ENCODE data around the gene PSMD14.

Gene PSMD14

DNA sequence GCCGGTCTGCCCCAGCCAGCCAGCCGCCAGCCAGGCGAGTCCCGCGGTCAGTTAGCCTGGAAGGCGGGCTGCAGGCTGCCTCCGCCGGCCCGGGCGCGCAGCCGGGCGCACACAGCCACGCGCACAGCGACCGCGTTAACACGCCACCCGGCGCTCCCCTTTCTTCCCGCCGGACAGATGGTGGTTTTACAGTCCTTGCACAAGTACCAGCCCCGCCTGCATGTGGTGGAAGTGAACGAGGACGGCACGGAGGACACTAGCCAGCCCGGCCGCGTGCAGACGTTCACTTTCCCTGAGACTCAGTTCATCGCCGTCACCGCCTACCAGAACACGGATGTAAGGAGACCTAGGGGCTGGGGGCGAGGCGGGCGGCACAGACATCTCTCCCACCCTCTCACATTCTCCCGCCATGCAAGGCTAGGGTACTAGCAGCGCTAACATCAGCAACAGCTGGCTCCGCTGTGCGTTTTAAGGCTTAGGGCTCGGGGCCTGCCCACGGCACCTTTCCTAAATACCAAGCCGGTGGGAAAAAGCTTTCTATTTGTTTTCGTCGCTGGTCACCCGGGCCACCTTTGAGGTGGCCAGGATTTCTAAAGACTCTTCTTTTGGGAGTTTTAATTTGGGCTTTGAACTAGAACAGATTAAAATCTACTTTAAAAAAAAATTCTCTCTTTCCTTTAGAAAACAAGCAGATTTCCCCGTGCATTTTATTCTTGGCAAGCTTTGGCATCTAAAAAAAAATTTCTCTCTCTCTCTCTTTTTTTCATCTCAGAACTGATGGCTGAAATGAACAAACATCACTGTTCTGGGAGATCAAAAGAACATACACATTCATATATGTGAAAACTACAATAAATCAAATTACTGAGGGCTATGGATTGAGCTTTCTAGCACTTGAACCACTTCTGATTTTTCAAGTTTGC is 110.8 kb downstream of the PSMD14 start:
- DNase-seq (ENCODE audit: low read depth in 2 of 2), result no peak

DNA sequence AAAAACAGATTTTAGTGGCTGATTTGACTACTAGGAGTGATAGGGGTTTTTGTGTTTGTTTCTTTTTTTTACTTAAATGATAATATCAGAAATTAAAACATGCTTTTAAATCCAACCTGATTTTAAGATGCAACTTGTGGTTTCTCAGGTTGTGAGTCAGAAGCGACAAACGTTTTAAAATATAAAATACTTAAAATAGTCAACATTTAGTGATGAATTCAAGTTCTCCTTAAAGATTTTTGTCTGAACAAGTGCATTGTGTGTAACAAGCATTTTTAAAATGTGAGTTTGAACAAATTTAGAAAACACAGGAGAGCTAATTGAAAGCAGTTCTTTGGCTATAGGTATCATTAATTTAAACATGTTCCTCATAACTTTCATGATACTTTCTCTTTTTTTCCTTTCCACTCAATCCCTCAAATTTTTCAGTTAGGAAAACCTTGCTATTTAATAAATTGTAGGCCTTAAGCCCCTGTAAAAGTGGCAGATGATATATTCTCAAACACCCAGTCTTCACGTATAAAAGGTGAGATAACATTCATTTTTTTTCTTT is 111.5 kb downstream of the PSMD14 start:
- DNase-seq (ENCODE audit: low read depth in 2 of 2), result no peak

DNA sequence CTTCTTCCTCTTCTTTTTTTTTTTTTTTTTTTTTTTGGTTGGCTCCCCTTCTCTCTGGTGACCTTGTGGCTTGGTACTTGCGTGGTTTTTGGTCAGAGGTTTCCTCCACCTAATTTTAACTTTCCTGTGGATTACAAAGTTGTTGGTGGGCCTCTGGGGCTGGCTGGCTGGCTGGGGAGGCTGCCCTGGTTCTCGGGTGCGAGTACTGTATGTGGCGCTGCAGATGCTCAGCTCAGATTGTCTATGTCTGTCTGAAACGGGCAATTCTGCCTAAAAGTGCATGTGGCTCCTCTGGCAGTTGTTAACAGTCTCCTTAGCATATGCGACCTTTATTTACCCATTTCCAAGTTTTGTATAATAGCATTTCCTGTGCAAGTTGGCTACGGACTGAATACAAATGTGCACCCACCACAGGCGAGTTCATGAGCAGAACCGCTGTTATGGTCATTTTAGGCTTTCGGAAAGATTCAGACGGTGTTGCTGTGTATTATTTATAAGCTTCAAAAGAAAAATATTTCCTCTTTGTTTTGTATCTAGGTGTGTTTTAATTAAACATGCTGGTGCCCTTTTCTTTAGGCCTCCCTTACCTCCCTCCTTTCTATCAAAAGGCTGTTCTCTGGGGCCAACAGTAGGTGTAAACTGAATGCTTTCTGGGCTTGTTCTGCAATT is 112.3 kb downstream of the PSMD14 start:
- no peak for DNase-seq (ENCODE audit: low read depth in 2 of 2)

DNA sequence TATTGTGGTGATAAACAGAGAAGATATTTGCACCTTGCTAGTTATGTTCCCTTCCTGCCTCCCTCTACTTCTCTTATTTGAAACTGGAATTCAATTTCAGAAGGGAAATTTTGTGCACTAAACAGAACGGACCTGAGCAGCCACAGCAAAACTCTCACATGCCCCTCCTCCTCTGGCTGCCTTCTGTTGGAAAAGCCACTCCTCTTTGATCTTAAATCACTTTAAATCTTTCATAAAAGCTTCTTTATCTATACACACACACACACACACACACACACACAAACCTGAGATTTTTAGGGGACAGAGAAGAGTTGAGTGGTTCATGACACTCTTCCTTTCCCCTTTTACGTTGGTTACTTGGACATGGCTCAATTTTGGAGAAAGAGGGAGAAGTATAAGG is 113.5 kb downstream of the PSMD14 start:
- no peak for DNase-seq (ENCODE audit: low read depth in 2 of 2)

DNA sequence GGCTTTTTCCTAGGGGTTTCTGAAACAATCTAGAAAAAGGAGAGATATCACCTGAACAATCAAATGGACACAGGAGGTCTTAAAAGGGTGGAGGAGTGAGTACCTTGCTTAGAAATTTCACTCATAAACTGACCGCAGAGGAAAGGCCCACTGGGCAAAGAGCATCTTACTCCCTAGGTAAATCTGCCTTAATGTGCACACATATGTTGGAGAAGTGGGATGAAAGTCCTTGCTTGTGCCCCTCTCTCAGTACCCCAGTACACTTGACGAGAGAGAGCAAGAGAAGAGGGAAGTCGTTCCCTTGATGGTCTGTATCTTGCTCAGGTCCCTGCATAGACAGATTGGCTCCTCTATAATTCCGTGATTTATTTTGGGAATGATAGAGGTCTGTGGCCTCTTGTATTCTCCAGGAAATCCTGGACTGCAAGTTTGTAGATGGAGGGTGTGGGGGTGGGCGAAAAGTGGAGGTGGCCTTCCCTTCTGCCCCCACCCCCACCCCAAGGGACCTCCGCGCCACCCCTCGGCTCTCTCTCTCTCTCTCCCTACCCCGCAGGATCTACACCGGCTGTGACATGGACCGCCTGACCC is 114.7 kb downstream of the PSMD14 start:
- DNase-seq (ENCODE audit: low read depth in 2 of 2), result no peak

DNA sequence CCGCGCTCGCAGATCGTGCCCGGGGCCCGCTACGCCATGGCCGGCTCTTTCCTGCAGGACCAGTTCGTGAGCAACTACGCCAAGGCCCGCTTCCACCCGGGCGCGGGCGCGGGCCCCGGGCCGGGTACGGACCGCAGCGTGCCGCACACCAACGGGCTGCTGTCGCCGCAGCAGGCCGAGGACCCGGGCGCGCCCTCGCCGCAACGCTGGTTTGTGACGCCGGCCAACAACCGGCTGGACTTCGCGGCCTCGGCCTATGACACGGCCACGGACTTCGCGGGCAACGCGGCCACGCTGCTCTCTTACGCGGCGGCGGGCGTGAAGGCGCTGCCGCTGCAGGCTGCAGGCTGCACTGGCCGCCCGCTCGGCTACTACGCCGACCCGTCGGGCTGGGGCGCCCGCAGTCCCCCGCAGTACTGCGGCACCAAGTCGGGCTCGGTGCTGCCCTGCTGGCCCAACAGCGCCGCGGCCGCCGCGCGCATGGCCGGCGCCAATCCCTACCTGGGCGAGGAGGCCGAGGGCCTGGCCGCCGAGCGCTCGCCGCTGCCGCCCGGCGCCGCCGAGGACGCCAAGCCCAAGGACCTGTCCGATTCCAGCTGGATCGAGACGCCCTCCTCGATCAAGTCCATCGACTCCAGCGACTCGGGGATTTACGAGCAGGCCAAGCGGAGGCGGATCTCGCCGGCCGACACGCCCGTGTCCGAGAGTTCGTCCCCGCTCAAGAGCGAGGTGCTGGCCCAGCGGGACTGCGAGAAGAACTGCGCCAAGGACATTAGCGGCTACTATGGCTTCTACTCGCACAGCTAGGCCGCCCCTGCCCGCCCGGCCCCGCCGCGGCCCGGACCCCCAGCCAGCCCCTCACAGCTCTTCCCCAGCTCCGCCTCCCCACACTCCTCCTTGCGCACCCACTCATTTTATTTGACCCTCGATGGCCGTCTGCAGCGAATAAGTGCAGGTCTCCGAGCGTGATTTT is 115.5 kb downstream of the PSMD14 start:
- no peak for DNase-seq (ENCODE audit: low read depth in 2 of 2)

DNA sequence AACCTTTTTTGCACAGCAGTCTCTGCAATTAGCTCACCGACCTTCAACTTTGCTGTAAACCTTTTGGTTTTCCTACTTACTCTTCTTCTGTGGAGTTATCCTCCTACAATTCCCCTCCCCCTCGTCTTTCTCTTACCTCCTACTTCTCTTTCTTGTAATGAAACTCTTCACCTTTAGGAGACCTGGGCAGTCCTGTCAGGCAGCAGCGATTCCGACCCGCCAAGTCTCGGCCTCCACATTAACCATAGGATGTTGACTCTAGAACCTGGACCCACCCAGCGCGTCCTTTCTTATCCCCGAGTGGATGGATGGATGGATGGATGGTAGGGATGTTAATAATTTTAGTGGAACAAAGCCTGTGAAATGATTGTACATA is 116.2 kb downstream of the PSMD14 start:
- no peak for DNase-seq (ENCODE audit: low read depth in 2 of 2)

DNA sequence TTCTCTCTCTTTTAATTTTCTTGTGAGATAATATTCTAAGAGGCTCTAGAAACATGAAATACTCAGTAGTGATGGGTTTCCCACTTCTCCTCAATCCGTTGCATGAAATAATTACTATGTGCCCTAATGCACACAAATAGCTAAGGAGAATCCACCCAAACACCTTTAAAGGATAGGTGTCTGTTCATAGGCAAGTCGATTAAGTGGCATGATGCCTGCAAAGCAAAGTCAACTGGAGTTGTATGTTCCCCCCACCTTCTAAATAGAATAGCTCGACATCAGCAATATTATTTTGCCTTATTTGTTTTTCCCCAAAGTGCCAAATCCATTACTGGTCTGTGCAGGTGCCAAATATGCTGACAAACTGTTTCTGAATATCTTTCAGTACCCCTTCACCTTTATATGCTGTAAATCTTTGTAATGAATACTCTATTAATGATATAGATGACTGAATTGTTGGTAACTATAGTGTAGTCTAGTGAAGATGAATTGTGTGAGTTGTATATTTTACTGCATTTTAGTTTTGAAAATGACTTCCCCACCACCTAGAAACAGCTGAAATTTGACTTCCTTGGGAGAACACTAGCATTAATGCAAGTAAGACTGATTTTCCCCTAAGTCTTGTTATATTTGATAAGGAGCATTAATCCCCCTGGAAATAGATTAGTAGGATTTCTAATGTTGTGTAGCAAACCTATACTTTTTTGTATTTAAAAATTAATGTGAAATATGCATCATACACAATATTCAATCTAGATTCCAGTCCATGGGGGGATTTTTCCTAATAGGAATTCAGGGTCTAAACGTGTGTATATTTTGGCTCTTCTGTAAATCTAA is 116.9 kb downstream of the PSMD14 start:
- no peak for DNase-seq (ENCODE audit: low read depth in 2 of 2)

DNA sequence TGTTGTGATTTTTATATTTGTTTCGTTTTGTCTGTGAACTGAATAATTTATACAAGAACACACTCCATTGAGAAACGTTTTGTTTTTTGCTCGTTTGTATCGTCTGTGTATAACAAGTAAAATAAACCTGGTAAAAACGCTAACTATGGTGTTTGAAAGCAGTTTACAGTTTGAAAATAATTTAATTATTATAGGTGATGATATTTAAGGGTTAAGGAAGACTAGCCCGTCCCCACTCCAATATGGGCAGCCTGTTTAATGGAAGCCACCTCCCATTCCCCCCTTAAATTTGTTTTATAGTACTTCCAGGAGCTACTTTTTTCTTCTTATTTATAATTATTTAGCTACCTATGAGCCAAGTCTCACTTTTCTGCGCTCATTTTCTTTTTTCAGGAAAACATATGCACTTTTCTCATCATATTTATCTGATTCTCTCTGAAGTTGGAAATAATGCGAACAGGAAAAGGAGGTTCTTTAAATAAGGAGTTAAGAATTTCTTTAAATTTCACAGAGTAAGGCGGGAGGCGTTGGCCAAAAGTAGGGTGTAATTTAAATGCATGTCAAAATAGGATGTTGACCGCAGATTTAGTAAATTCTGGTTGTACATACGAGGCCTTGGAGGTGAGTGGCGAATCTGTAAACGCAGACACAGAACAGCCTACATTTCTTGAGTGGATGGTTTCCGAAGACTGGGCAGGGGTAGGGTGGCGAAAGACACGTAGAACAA is 117.7 kb downstream of the PSMD14 start:
- DNase-seq (ENCODE audit: low read depth in 2 of 2), result no peak

DNA sequence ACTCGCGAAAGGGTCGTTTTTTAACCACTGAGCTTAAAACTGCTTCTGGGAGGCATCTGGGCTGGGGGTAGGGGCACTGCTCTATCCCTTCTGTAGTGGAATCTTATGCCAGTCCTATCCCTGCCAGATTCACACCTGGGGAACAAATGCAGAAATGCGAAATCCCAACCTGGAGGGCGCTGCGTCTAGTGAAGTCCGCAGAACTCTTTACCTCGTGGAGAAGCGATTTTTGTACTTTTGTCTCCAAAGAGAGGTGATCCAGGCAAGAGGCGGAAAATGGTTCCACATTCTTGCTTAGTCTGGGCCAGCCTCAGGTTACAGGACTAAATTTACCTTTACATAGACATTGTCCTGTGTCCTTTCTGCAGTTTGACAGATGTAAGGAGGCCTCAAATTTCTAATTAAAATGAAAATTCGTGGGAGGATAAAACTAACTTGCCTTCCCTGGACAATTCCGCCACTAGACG is 118.3 kb downstream of the PSMD14 start:
- DNase-seq (ENCODE audit: low read depth in 2 of 2), result no peak

DNA sequence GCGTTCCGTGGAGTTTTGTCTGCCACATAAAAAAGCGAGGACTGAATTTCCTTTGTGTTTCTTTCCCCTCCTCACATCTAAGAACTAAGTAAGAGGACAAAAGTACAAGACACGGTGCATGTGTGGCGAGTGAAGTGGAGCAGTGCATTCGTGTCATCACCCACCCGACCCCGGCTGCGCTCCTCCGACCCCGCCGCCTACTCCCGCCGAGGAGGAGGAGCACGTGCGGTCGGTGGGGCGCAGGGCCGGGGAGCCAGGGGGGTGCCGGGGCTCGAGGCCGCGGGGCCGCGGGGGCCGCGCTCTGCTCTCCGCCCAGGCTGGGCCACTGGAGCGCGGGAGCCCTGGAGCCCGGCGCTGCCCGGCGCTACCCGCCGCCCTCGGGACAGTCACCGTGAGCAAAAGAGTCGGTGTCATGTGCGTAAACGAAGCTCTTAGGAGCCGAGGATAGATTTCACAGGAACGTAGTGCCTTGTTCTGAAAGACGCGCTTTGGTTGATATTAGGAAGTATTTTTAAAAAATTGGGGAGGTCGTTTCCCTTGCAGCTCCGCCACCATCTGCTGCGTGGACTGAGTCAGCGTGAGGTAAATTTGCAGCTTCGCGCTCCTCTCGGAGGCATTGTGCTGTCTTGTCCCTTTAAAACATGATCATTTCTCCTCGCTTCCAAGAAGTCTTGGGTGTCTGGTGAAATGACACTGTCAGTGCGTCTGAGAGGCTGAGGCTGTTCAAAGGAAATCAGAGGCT is 118.9 kb downstream of the PSMD14 start:
- peak in 1 of 2 experiments; percentile 12 for DNase-seq (ENCODE audit: low read depth in 2 of 2)

DNA sequence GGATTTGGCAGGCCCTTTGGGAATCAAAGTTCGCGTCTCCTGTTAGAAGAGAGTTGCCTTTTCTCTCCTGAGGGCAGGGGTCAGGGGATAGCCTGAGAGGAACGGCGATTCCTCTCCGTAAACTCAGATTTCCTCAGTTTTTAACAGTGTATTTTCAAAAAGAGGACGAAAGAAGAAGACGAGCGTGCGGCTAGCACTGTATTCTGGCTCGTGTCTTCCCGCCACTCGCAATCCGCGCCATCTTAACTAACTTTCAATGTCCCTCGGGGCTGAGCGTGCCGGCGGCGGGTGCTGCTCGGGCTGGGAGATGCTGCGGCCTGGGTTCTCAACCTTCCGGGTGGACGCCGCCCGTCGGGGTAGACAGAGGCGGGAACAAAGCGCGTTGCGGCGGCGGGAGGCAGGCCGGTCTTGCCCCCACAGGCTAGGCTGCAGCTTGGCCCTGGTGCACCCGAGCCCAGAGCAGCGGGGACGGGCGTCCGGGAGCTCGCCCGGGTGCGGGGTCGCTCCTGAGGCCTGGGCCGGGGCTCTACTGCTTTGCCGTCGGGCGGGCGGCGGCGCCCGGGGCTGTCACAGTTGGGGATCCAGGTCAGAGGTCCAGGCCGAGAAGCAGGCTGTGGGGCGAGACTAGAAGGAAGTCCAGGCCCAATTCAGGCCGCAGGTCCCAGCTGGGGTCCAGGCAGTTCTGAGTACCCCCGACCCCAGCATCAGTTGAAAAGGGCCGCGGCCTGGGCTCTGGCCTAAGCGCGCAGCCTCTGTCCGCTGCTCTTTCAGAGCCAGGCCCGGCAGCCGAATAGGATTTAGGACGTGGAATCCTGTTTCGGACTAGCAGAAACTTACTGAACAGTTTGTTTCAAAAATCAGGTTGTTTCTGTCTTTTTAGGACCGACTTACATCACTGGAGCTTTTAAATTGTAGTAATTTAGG is 119.7 kb downstream of the PSMD14 start:
- DNase-seq (ENCODE audit: low read depth in 2 of 2), result no peak

DNA sequence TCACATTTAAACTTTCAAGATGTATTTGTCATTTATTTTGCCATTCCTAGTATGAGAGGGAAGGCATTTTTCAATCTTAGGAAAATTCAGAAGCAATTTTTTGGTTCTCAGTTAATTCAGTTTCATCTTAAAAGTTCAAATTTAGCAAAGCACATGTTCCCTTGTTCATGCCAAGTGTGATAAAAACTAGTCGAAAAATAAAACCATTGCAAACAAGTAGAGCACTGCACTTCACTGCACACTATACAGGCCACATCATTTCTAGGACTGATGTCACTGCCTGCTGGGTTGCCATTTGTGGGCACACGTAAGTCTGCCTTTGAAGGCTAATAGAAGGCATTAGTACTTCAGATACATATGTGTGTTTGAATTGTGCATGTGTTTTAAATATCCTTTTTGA is 122.2 kb downstream of the PSMD14 start:
- no peak for DNase-seq (ENCODE audit: low read depth in 2 of 2)

DNA sequence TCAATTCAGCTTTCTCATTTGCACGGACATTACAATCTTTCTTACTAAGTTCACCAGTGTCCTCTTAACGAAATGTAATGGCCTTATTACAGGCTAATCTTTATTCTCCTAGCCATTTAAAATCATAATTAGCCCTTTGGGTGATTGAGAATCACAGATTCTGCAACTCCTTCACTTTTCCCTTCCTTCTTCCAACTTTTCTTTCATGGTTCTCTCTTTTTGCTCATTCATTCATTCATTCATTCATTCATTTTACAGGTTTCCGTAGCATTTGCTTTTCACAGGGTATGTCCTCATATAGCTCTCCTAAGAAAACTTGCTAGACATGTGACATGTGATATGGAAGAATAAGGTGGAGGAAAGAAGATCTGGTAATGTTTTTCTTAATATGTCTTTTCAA is 123.9 kb downstream of the PSMD14 start:
- DNase-seq (ENCODE audit: low read depth in 2 of 2), result no peak

DNA sequence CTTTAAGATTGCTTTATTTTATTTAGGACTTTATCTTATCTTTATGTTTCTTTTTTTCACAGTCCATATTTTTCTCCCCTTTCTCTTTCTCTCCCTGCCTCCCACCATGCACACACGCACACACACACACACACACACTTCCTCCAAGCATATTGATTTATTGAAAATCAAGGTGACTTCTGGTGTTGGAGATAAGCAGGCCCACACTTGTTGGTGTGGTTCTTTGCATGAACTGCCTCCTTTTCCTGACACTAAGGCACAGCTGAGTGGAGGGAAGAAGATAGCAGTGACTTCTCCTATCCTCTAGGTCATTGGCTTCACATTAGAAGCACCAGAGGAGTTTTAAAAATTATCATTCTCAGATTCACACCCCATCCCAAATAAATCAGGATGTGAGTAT is 125.9 kb downstream of the PSMD14 start:
- no peak for DNase-seq (ENCODE audit: low read depth in 2 of 2)

DNA sequence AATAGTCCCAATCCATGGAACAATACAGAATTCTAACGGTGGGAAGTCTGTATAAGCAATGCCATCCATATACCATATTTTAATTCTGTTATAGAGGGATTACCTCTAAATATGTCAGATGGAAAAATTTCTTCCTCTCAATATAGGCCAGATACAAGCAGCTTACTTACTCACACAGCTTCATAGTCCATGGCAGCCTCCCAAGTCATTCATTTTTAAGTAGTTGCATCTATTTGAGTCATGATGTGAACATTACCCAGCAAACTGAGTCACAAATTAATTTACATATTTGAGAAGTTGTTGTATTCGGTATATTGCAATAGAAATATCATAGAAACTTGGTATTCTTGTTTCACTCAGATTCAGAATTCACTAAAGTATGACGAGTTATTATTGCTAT is 128.2 kb downstream of the PSMD14 start:
- peak; percentile 68 to 71 for DNase-seq (ENCODE audit: low read depth in 2 of 2)

DNA sequence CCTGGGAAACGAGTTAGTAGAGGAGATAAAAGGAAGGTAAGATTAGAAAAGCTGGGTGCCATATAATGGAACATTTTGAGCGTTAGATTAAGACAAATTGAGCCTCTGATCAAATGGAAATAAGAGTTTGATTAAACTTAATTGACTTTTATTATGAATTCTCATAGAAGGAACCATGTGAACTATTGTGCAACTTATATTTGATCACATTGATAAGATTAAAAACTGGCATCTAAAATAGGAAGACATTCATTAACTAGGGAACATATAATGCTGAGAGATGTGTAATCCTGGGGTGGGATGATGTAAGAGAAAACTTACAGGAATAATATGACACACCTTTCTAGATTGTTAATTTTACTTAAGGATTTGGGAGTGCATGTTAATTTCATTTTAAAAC is 130.4 kb downstream of the PSMD14 start:
- DNase-seq (ENCODE audit: low read depth in 2 of 2), result no peak

DNA sequence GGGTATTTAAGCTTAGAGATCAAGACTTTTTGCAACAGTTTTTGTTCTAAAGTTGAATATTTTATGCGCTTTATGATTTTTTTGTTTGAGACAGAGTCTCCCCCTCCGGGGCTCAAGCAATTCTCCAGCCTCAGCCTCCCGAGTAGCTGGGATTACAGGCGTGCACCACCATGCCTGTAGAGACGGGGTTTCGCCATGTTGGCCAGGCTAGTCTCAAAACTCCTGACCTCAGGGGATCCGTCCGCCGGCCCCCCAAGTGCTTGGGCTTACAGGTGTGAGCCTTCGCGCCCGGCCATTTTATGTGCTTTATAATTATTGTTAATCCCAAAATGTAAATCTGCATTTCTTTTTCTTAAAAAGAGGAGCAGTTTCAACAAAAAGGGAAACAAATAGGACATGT is 136.9 kb downstream of the PSMD14 start:
- no peak for DNase-seq (ENCODE audit: low read depth in 2 of 2)

Data from fibroblast of skin of left quadriceps (primary cell).